Lower leg skin (tissue), 4 donors: ENCODE data around the gene CNTFR. TPM values are rescaled to one million over a fixed set of nuclear protein-coding genes. Genes with fewer than 3 reads are reported as not detected.

ENCODE experiments used
- DNase-seq, 2 donors: peaks; one replicate each; pipeline ENCODE4 v3.0.0-alpha.2; 2019; ENCODE audit warnings: low spot score in 2 of 2
- H3K4me3 ChIP-seq: fragments of 200-600 bp; sonication (generic); 2 replicates; pipeline ENCODE4 v1.5.1; 2017; ENCODE audit warnings: mild to moderate bottlenecking, low read depth; ENCODE audit not compliant: poor library complexity, severe bottlenecking
- CTCF ChIP-seq, 3 donors: fragments of 450-650 bp; IDR thresholded peaks; one replicate each; pipeline ENCODE4 v1.5.1; 2016; ENCODE audit warnings: antibody characterized with exemption in 3 of 3, mild to moderate bottlenecking in 3 of 3, moderate library complexity in 2 of 3
- POLR2A ChIP-seq, 2 donors: fragments of 450-650 bp; IDR thresholded peaks; one replicate each; pipeline ENCODE4 v1.6.1; 2016 to 2017; ENCODE audit warnings: antibody characterized with exemption in 2 of 2, mild to moderate bottlenecking in 1 of 2, moderate library complexity in 1 of 2
- WGBS, 2 donors: methylation state at CpG; one replicate each; pipeline ENCODE4 v1.1.5; 2018; 5-methylcytosine and 5-hydroxymethylcytosine counted together
- intact Hi-C: fragments of 100-400 bp; cut with DNase I; formaldehyde crosslinking; loops from one replicate; pipeline ENCODE4 v1.15.0; 2023; ENCODE audit warnings: low total_unique reads
- total RNA-seq, 4 donors: library from RNA; depleted of rRNA; stranded (reverse); fragments of >200 nt; gene quantifications; one replicate each; pipeline ENCODE4 v1.1.0, GENCODE V29; 2016

CNTFR gene
- total RNA-seq, 4 donors from 2014 or later, result 2.5 to 13.4 (median 3.9) TPM

GRCh38 chr9:34508951-34509350, 80.6 kb downstream of the CNTFR start:
- TF ChIP-seq POLR2A (IDR thresholded peaks at IDR 0.05), result no peak
- no peak for TF ChIP-seq CTCF (IDR thresholded peaks at IDR 0.05)
- intact Hi-C loops, result loop anchor here (5.0 kb wide), 1 partner anchor 173 kb away; no protein-coding TSS in a partner anchor
- no peak overlapping the region for H3K4me3 ChIP-seq
- peak in 1 of 2 donors; percentile 49 for DNase-seq
- WGBS, 2 donors, result 88 to 91% methylated on average over 3 of the region's 3 CpGs

- H3K4me3 ChIP-seq, result no peak overlapping the region
- DNase-seq, result peak in 1 of 2 donors; percentile 56
- 91 to 94% methylated on average over 3 of the region's 3 CpGs for WGBS, 2 donors
- intact Hi-C loops, result loop anchor here (5.0 kb wide), 1 partner anchor 174 kb away; no protein-coding TSS in a partner anchor
- TF ChIP-seq POLR2A (IDR thresholded peaks at IDR 0.05) (no peak), CTCF (IDR thresholded peaks at IDR 0.05) (no peak)
Measured at GRCh38 chr9:34508463-34508862, 81.1 kb downstream of the CNTFR start.

- no peak for DNase-seq
- TF ChIP-seq CTCF (IDR thresholded peaks at IDR 0.05), result no peak
- TF ChIP-seq POLR2A (IDR thresholded peaks at IDR 0.05), result no peak
- intact Hi-C loops, result loop anchor here (5.0 kb wide), 1 partner anchor 174 kb away; no protein-coding TSS in a partner anchor
Measured at GRCh38 chr9:34507966-34508365, 81.6 kb downstream of the CNTFR start.

GRCh38 chr9:34507556-34507955, 82.0 kb downstream of the CNTFR start:
- intact Hi-C loops, result loop anchor here (5.0 kb wide), 1 partner anchor 175 kb away; no protein-coding TSS in a partner anchor
- WGBS, 2 donors, result 87 to 88% methylated on average over 5 of the region's 5 CpGs
- no peak overlapping the region for H3K4me3 ChIP-seq
- peak in 1 of 2 donors; percentile 77 for DNase-seq
- TF ChIP-seq POLR2A (IDR thresholded peaks at IDR 0.05) (no peak), CTCF (IDR thresholded peaks at IDR 0.05) (no peak)

More at GRCh38 chr9:34507966-34508365, 81.6 kb downstream of the CNTFR start:
- no peak overlapping the region for H3K4me3 ChIP-seq

GRCh38 chr9:34506623-34507022, 82.9 kb downstream of the CNTFR start:
- no peak overlapping the region for H3K4me3 ChIP-seq
- 92 to 96% methylated on average over 7 of the region's 7 CpGs for WGBS, 2 donors
- intact Hi-C loops, result loop anchor here (5.0 kb wide), 1 partner anchor 176 kb away; no protein-coding TSS in a partner anchor
- no peak for TF ChIP-seq POLR2A (IDR thresholded peaks at IDR 0.05)
- TF ChIP-seq CTCF (IDR thresholded peaks at IDR 0.05), result no peak
- peak in 1 of 2 donors; percentile 65 for DNase-seq
